ENCODE data around the gene MYO5B.
"Not testable (repeated sequence)": the region's sequence is repeated elsewhere in the genome, so short reads cannot be mapped to it uniquely, and the experiment has no call there.

Gene MYO5B

DNA sequence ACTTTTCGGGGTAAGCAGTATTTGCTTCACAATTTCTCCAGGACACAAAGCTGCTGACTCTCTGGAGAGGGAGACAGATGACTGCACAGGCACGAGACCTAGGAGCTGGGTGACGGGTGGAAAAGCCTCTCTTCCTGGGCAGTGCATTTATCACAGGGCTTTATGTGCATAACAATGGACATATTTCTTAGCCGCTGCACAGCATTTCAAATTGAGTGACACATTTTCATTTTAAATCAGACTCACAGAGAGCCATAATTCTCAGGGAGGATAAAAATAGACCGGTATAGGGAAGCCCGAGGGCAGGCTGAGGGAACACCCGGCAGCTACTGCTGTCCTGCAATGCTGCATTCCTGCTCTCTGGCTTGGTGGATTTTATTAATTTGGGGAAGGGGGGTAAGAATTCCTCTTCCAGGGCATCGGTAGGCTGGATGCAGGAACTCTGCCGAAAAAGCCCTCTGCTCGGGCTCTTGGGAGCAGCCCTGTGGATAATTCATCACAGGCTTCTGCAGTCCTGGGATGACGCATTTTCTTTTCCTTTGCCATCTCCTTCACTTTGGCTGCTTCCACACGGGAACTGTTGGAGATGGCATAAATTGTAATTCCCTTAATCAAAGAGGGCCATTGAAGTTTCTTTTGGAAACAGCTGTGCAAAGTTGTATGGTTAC lies 273.5 kb downstream of the MYO5B start:
- no peak for DNase-seq (ENCODE audit: low read depth)

DNA sequence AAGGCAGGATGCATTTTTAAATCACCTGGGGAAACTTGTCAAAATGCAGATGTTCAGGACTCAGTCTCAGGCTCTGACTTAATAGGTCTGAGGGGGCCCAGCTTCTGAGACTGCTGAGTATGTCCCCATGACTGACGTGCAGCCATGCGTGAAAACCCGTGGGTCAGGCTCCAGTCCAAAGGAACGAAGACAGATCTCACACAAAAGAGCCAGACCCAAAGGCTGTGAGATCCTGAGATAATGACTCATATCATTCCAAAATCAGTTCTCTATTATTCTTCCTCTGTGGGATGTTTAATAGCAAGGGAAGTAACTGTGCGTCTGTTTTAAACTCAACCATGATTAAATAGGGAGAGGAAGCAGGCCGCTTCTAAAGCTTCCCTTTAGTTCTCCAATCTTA lies 274.2 kb downstream of the MYO5B start:
- DNase-seq (ENCODE audit: low read depth): no peak

- no peak for DNase-seq (ENCODE audit: low read depth)
Observed at GRCh38 chr18:49917742-49918141, 277.2 kb downstream of the MYO5B start.

GRCh38 chr18:49915352-49915751 lies 279.6 kb downstream of the MYO5B start:
- no peak for DNase-seq (ENCODE audit: low read depth)

- DNase-seq (ENCODE audit: low read depth): no peak
Observed at GRCh38 chr18:49913221-49913620, 281.7 kb downstream of the MYO5B start.

DNA sequence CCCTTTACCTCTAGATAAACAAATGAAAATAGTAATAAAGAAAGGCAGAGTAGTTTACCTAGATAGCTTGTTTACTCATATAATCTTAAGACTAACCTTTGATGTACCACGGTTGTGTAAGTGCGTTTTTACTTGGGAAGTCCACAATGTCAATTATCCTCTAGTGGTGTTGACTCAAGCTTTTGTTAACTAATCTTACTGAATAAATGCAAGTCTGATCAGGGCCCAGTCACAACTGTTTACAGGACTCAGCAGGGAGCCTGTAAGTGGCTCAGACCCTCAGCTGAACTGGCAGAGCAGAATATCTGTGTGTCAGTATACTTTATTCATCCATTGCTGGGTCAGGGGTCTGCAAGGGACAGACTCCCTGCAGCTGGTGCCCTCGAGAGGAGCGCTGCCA lies 283.5 kb downstream of the MYO5B start:
- no peak for DNase-seq (ENCODE audit: low read depth)

- no peak for DNase-seq (ENCODE audit: low read depth)
Observed at GRCh38 chr18:49910986-49911385, 284.0 kb downstream of the MYO5B start.

- no peak for DNase-seq (ENCODE audit: low read depth)
Observed at GRCh38 chr18:49910019-49910418, 284.9 kb downstream of the MYO5B start.

DNA sequence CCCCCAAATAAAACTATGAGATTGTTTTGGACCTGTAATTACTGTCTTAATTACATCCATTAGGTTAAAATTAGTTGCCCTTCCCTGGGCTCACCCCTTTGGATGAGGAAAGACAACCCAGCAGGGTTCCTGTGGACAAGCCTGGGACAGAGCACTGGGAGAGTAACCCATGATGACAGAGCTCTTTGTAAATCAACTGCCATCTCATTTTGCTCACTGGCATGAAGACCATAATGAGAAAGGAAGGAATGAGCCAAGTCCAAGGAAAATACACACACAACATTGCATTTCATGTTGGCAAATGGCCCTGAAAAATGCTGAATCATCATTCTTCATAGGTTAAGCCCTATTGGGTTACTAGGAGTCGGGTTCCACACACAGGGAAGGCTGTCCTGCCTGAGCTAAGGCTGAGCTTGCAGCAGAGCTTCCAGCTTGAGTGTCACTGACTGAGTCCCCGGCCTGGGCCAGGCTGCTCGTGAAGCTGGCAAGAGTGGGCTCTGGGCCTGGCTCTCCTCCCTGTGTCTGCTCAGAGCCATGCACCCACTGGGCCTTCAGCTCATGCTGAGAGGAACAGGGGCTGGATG lies 287.5 kb downstream of the MYO5B start:
- DNase-seq (ENCODE audit: low read depth): no peak

GRCh38 chr18:49905771-49906170 lies 289.2 kb downstream of the MYO5B start:
- DNase-seq (ENCODE audit: low read depth): no peak

GRCh38 chr18:49904871-49905555 lies 289.9 kb downstream of the MYO5B start:
- DNase-seq (ENCODE audit: low read depth): no peak

DNA sequence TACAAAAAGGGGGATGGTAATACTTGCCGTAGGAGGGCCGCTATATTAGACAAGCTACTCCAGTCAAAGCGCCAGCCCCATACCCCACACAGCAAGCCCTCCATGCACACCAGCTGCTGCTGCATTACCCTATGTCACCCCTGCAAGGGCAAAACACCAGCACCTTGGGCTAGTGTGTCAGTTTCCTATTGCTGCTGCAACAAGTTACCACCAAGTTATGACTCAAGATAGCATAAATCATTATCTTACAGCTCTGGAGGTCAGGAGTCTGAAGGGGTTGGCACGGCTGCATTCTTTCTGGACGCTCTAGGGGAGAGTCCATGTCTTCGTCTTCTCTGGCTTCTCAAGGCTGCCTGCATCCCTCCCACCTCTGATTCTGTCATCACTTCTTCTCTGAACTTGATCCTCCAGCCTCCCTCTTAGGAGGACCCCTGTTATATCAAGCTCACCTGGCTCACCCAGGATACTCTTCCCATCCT lies 293.0 kb downstream of the MYO5B start:
- DNase-seq (ENCODE audit: low read depth): no peak

- no peak for DNase-seq (ENCODE audit: low read depth)
Observed at GRCh38 chr18:49899657-49900330, 295.2 kb downstream of the MYO5B start.

DNA sequence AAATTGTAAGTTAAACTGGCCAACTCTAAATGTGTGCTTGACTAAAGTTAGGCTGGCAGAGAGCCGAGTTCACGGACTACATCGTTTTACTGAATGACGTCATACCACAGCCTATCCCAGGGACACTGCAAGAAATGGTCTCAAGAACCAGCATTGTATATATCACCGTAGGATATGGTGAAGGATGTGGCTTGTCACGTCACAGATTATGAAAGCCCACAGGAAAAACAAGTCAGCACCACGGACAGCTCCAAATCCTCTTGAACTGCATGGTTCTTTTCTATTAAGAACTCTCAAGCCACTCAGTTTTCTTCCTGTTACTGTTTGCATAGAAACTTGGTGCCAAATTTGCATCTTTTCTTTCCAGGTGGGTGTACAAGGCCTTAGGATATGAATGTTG lies 296.5 kb downstream of the MYO5B start:
- DNase-seq (ENCODE audit: low read depth): peak; percentile 9

DNA sequence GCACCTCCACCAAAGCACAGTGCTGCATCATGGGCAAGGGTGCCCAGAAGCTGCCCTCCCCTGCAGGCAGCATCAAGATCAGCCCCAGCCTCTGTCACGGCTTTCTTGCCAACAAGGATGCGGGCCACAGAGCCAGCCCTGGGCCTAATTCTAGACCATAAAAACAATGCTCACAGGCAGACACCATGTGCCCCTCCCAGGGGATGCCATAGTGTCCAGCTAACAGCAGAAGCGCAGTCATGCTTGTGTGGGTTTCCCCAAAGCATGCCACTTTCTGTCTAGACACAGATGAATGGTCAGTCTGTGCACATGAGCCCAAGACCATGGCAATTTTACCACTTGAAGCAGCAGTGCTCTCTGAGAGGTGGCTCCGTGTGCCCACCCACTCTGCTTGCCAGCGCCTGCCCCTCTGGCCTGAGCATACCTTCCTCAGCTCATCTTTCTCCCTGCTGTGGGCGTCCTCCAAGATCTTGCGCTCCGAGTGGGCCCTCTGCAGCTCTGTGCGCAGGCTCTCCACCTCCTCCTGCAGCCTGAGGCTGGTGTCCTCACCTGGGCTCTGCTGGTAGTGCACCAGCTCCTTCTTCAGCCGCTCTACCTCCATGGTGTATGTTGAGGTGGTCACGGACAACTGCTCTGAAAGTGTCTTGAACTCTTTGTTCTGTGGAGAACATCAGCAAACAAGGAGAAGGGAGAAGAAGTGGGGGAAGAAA lies 300.3 kb downstream of the MYO5B start:
- no peak for DNase-seq (ENCODE audit: low read depth)

GRCh38 chr18:49893036-49893435 lies 301.9 kb downstream of the MYO5B start:
- no peak for DNase-seq (ENCODE audit: low read depth)

DNA sequence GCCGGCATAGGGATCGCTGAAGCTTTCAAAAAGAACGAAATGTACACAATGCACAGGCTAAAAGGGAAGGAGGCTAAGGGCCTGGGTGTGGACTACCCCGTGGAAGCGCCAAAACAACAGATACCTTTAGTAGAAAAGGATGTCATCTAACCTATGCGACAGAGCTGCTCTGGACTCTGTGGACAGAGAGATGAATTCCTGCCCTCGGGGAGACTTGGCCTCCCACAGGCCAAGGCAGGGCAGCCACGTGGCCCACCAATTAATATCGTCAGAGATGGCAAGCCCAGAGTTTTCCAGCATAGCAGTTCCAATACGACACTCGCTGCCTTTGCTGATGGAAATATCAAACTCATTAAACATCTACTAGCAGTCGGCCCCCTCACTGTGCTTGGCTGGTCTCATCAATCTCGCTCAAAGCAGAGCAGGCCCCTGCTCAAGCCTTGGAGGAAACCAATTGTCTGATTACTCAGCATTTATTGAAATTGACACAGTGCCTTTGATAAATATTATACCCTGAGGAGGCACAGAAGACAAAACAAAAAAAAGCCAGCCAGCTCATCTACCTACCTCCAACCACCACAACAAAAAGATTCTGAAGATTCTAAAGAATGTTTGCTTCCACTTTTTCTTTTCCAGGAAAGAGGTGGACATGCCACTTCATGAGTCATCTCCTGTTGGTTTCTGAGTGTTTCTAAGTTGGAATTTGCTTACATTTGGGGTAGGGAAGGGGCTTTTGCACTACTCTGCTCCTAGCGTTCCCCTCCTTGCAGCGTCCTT lies 302.6 kb downstream of the MYO5B start:
- no peak for DNase-seq (ENCODE audit: low read depth)

DNA sequence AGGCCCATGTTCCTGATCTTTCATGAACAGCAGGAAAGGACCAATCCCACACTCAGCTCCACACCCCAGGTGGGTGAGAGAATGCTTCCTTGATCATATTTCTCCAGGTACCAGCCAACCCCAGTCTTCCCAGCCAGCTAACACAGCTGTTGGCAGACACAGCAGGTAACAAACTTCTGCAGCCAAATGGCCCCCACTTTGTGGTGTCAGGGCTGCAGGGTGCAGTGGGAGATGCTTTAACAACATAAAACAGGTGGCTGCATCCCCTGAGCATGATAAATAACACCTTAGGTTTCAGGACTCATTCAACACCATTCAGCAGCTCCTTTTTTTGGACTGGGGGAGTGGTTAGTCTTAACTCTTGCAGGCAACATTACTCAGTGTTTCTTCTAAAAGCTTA lies 304.9 kb downstream of the MYO5B start:
- DNase-seq (ENCODE audit: low read depth): no peak

- not testable (repeated sequence) for DNase-seq (ENCODE audit: low read depth)
Observed at GRCh38 chr18:49889552-49889951, 305.4 kb downstream of the MYO5B start.

- DNase-seq (ENCODE audit: low read depth): no peak
Observed at GRCh38 chr18:49886891-49887764, 307.8 kb downstream of the MYO5B start.

All from activated T-helper 9 cell treated with anti-CD3 and anti-CD28 coated beads, Interleukin-2, amount 50 U/mL, for 16 hours (primary cell).